Endothelial cell of umbilical vein (primary cell): ENCODE data around the gene NRF1. TPM values are rescaled to one million over a fixed set of nuclear protein-coding genes. Genes with fewer than 3 reads are reported as not detected.

Experiments used
- BruUV-seq: library from RNA; stranded (reverse); fragments of 400-500 nt; replicated peaks from 2 replicates; lab custom pipeline; 2021; lab: Mats Ljungman, UMichigan
- CTCF ChIA-PET: fragments of 300-600, 350-600 bp; sonication (Branson Sonifier 250); formaldehyde crosslinking; loops from one replicate; lab custom pipeline; 2021; ENCODE audit warnings: antibody characterized with exemption, inconsistent platforms; lab: Charles Lee
- POLR2A ChIA-PET: fragments of 300-600, 350-600 bp; sonication (Branson Sonifier 250); formaldehyde crosslinking; loops from one replicate; lab custom pipeline; 2021; ENCODE audit warnings: antibody characterized with exemption, inconsistent platforms; lab: Charles Lee
- DNase-seq: peaks from one replicate; pipeline ENCODE4 v3.0.0-alpha.2; 2011; ENCODE audit warnings: low read depth, low spot score
- FAIRE-seq: peaks from 2 replicates; lab custom pipeline; 2011; peaks lifted over from hg19 to GRCh38; lab: Jason Lieb, UNC
- H2AFZ ChIP-seq: 2 replicates; pipeline ENCODE4 v1.6.0; 2012; ENCODE audit warnings: low read depth, low read length, control low read depth, inconsistent platforms
- H3K27ac ChIP-seq: 2 replicates; pipeline ENCODE4 v1.5.1; 2011; ENCODE audit warnings: low read depth, mild to moderate bottlenecking, control low read depth, low read length, moderate library complexity; ENCODE audit not compliant: insufficient read depth
- H3K27me3 ChIP-seq, 2 experiments: 2 replicates each; pipeline versions ENCODE4 v1.6.0 to v1.6.1; 2011; ENCODE audit warnings: low read length in 2 of 2, mixed read lengths in 1 of 2; ENCODE audit not compliant: control insufficient read depth in 2 of 2, insufficient read depth in 2 of 2
- H3K36me3 ChIP-seq, 2 experiments: 2 replicates in 1 of 2; 3 replicates in 1 of 2; pipeline ENCODE4 v1.5.1; 2011; ENCODE audit warnings: low read length in 2 of 2, mild to moderate bottlenecking in 1 of 2, moderate library complexity in 1 of 2; ENCODE audit not compliant: control insufficient read depth in 2 of 2, insufficient read depth in 2 of 2; ENCODE audit errors: extremely low read depth in 1 of 2
- H3K4me1 ChIP-seq: 3 replicates; pipeline ENCODE4 v1.5.1; 2011; ENCODE audit warnings: mild to moderate bottlenecking, low read length; ENCODE audit not compliant: control insufficient read depth, insufficient read depth; ENCODE audit errors: extremely low read depth
- H3K4me2 ChIP-seq: 2 replicates; pipeline ENCODE4 v1.6.1; 2011; ENCODE audit warnings: low read length, control low read depth, mixed read lengths; ENCODE audit not compliant: insufficient read depth
- H3K4me3 ChIP-seq, 3 experiments: fragments of 200-600 bp in 1 of 3; sonication (generic), shearing (Covaris generic) in 1 of 3; replicated peaks in 1 of 3; 2 replicates each; pipeline ENCODE4 v1.5.1; 2011 to 2016; ENCODE audit warnings: control low read depth in 3 of 3, low read length in 3 of 3, mild to moderate bottlenecking in 2 of 3, inconsistent platforms in 1 of 3, low read depth in 1 of 3, moderate library complexity in 1 of 3; ENCODE audit not compliant: insufficient read depth in 1 of 3
- H3K79me2 ChIP-seq: 2 replicates; pipeline ENCODE4 v1.6.0; 2012; ENCODE audit warnings: low read length, inconsistent platforms; ENCODE audit not compliant: control insufficient read depth, insufficient read depth
- H3K9ac ChIP-seq: replicated peaks from 2 replicates; pipeline ENCODE3; 2011; ENCODE audit warnings: low read length, control low read depth; ENCODE audit not compliant: insufficient read depth; ENCODE audit errors: extremely low read depth
- H3K9me1 ChIP-seq: replicated peaks from 3 replicates; pipeline ENCODE4 v1.6.0; 2011; ENCODE audit warnings: mild to moderate bottlenecking, low read length; ENCODE audit not compliant: control insufficient read depth, insufficient read depth; ENCODE audit errors: extremely low read depth
- H3K9me3 ChIP-seq: replicated peaks from 2 replicates; pipeline ENCODE4 v1.5.1; 2012; ENCODE audit warnings: low read length, inconsistent platforms; ENCODE audit not compliant: control insufficient read depth, insufficient read depth
- H4K20me1 ChIP-seq: replicated peaks from 2 replicates; pipeline ENCODE3; 2011; ENCODE audit warnings: mild to moderate bottlenecking, low read length; ENCODE audit not compliant: control insufficient read depth, insufficient read depth; ENCODE audit errors: extremely low read depth
- CTCF ChIP-seq, 2 donors: IDR thresholded peaks; 1 replicate in 1 of 2; 2 replicates in 1 of 2; pipeline ENCODE4 v1.5.1; 2011; ENCODE audit warnings: low read length in 2 of 2, mild to moderate bottlenecking in 2 of 2, moderate library complexity in 2 of 2, control low read depth in 1 of 2, inconsistent platforms in 1 of 2, low read depth in 1 of 2; ENCODE audit not compliant: insufficient read depth in 1 of 2; ENCODE audit errors: extremely low read depth in 1 of 2
- EZH2 ChIP-seq: IDR thresholded peaks from 2 replicates; pipeline ENCODE4 v1.6.1; 2012; ENCODE audit warnings: borderline replicate concordance, low read depth, mild to moderate bottlenecking, moderate library complexity, low read length, inconsistent platforms; ENCODE audit not compliant: severe bottlenecking
- FOS ChIP-seq: IDR thresholded peaks from 2 replicates; pipeline ENCODE4 v1.6.1; 2011; ENCODE audit warnings: mild to moderate bottlenecking, low read length, moderate library complexity, borderline replicate concordance; ENCODE audit not compliant: insufficient read depth
- GATA2 ChIP-seq: IDR thresholded peaks from 2 replicates; pipeline ENCODE4 v1.7.0; 2011; ENCODE audit warnings: low read depth, mild to moderate bottlenecking, moderate library complexity, mixed read lengths, low read length; ENCODE audit not compliant: insufficient read length, insufficient read depth
- JUN ChIP-seq: IDR thresholded peaks from 2 replicates; pipeline ENCODE4 v1.6.1; 2011; ENCODE audit warnings: borderline replicate concordance, low read depth; ENCODE audit not compliant: insufficient read length, insufficient read depth
- MAX ChIP-seq: IDR thresholded peaks from 2 replicates; pipeline ENCODE4 v1.6.1; 2011; ENCODE audit not compliant: insufficient read depth, insufficient read length
- MYC ChIP-seq: IDR thresholded peaks from one replicate; pipeline ENCODE4 v1.6.1; 2011; ENCODE audit warnings: mild to moderate bottlenecking, low read depth, low read length
- POLR2A ChIP-seq: IDR thresholded peaks from 2 replicates; pipeline ENCODE4 v1.6.1; 2012; ENCODE audit warnings: low read depth, mild to moderate bottlenecking, control low read depth, low read length
- POLR2AphosphoS5 ChIP-seq: IDR thresholded peaks from 2 replicates; pipeline ENCODE4 v1.6.1; 2012; ENCODE audit warnings: low read depth, mild to moderate bottlenecking, control low read depth, low read length, moderate library complexity; ENCODE audit not compliant: insufficient read depth
- dilution Hi-C: fragments of 300-500 bp; cut with MboI; formaldehyde crosslinking; loops from one replicate; pipeline ENCODE4 v1.15.0; 2019; ENCODE audit warnings: low sequenced_read_pairs; ENCODE audit not compliant: extremely low pct_ligation_motif_present
- intact Hi-C: fragments of 100-400 bp; cut with micrococcal nuclease; formaldehyde crosslinking; loops from one replicate; pipeline ENCODE4 v1.10.0; 2022
- polyA plus RNA-seq, 4 experiments: library from polyadenylated mRNA; depleted of rRNA in 3 of 4; stranded (reverse) in 3 of 4; unstranded in 1 of 4; fragments of >200 nt; gene quantifications; 2 replicates each; pipeline versions ENCODE4 v1.2.1 to v1.2.3, GENCODE V29; 2011 to 2012; ENCODE audit warnings: missing spikeins in 1 of 4
- total RNA-seq: library from RNA; stranded (reverse); gene quantifications from 2 replicates; pipeline ENCODE4 v1.2.3, GENCODE V29; 2021

NRF1 gene
- total and polyA plus RNA-seq, 2 donors (not counting 3 experiments of a cell fraction or from before 2014, with no cell fraction given) = 14.6 to 20.3 TPM

- Histone ChIP-seq H3K4me1 (no peaks in the 10 kb centered on the region), H3K4me2 (no peak overlapping the region), H3K9ac (no peak overlapping the region), H3K9me3 (no peaks in the 10 kb centered on the region), H3K36me3 (no peaks in the 10 kb centered on the region), H2AFZ (no peak overlapping the region), H3K9me1 (no peaks in the 10 kb centered on the region), H3K27ac (no peak overlapping the region), H3K27me3 (no peaks in the 10 kb centered on the region), H3K79me2 (no peaks in the 10 kb centered on the region), H3K4me3 (no peak overlapping the region), H4K20me1 (no peaks in the 10 kb centered on the region)
- intact Hi-C loops (no loop called here), dilution Hi-C loops (no loop called here)
- DNase-seq (no peak), FAIRE-seq (no peak)
- TF ChIP-seq FOS (no peak), EZH2 (no peak), MAX (no peak), POLR2A (no peak), MYC (no peak), POLR2AphosphoS5 (no peak), JUN (no peak), GATA2 (no peak), CTCF (IDR thresholded peaks at IDR 0.05; ENCODE audit: extremely low read depth in 1 of 2, insufficient read depth in 1 of 2, low read depth in 1 of 2, low read length in 2 of 2) (no peak)
- BruUV-seq = no TSS peak
- POLR2A ChIA-PET = no interaction called here
- CTCF ChIA-PET = interaction anchor here (1.0 kb wide), 1 partner anchor 12 kb away, joined by 3 read pairs; no protein-coding TSS in a partner anchor
Measured at GRCh38 chr7:129765352-129765751, 153.8 kb downstream of the NRF1 start.
